ENCODE measurements around the gene PTPRG. TPM values are rescaled to one million over a fixed set of nuclear protein-coding genes. Genes with fewer than 3 reads are reported as not detected.
A peak's percentile ranks its signal among the peaks of the same experiment; 100 is the strongest.

Gene PTPRG
- total RNA-seq, 6 experiments from 2014 or later, result 11.7 to 27.8 (median 14.7) TPM

- TF ChIP-seq CTCF (IDR thresholded peaks at IDR 0.05) (no peak), POLR2A (IDR thresholded peaks at IDR 0.05) (no peak)
- Histone ChIP-seq H3K4me1 (peaks cover 0 to 7% (median 0%) of the 10 kb centered on the region in 4 donors), H3K4me3 (no peak overlapping the region), H3K36me3 (no peaks in the 10 kb centered on the region), H3K9me3 (no peaks in the 10 kb centered on the region), H3K27me3 (no peaks in the 10 kb centered on the region), H3K27ac (no peak overlapping the region)
- 81% methylated on average over 5 of the region's 5 CpGs for WGBS (ENCODE audit: insufficient coverage, low coverage, low lambda C conversion rate, missing lambda C conversion rate)
- DNase-seq (no peak), ATAC-seq (no peak)
- intact Hi-C loops (cut with DNase I), result no loop called here
Measured at GRCh38 chr3:61665987-61666386, 104.6 kb downstream of the PTPRG start.

- Histone ChIP-seq H3K4me3 (no peak overlapping the region), H3K27me3 (no peaks in the 10 kb centered on the region), H3K9me3 (no peaks in the 10 kb centered on the region), H3K4me1 (peaks cover 0 to 7% (median 0%) of the 10 kb centered on the region in 4 donors), H3K36me3 (no peaks in the 10 kb centered on the region), H3K27ac (no peak overlapping the region)
- intact Hi-C loops (cut with DNase I), result no loop called here
- DNase-seq, result no peak
- TF ChIP-seq POLR2A (IDR thresholded peaks at IDR 0.05) (no peak), CTCF (IDR thresholded peaks at IDR 0.05) (no peak)
- no peak for ATAC-seq
- WGBS (ENCODE audit: insufficient coverage, low coverage, low lambda C conversion rate, missing lambda C conversion rate), result 64% methylated on average over 6 of the region's 6 CpGs
Measured at GRCh38 chr3:61666615-61667330, 105.4 kb downstream of the PTPRG start.

GRCh38 chr3:61667383-61667782 lies 106.0 kb downstream of the PTPRG start:
- no peaks in the 10 kb centered on the region for H3K27me3 ChIP-seq
- H3K9me3 ChIP-seq, result no peaks in the 10 kb centered on the region
- H3K27ac ChIP-seq, result no peak overlapping the region
- H3K4me3 ChIP-seq, result no peak overlapping the region
- TF ChIP-seq POLR2A (IDR thresholded peaks at IDR 0.05), result no peak
- no peak for TF ChIP-seq CTCF (IDR thresholded peaks at IDR 0.05)
- H3K4me1 ChIP-seq, result peaks cover 0 to 7% (median 0%) of the 10 kb centered on the region in 4 donors
- WGBS (ENCODE audit: insufficient coverage, low coverage, low lambda C conversion rate, missing lambda C conversion rate), result 80% methylated on average over 6 of the region's 6 CpGs
- DNase-seq (no peak), ATAC-seq (no peak)
- intact Hi-C loops (cut with DNase I), result no loop called here
- H3K36me3 ChIP-seq, result no peaks in the 10 kb centered on the region

GRCh38 chr3:61667814-61668213 lies 106.4 kb downstream of the PTPRG start:
- TF ChIP-seq CTCF (IDR thresholded peaks at IDR 0.05) (no peak), POLR2A (IDR thresholded peaks at IDR 0.05) (no peak)
- Histone ChIP-seq H3K36me3 (no peaks in the 10 kb centered on the region), H3K9me3 (no peaks in the 10 kb centered on the region), H3K4me1 (peaks cover 0 to 7% (median 0%) of the 10 kb centered on the region in 4 donors), H3K4me3 (no peak overlapping the region), H3K27me3 (no peaks in the 10 kb centered on the region), H3K27ac (no peak overlapping the region)
- DNase-seq (peak in 1 of 3 donors; percentile 46), ATAC-seq (peak; percentile 78 to 95 (median 86))
- intact Hi-C loops (cut with DNase I), result no loop called here

Measured in right lobe of liver (tissue), 6 donors.